DND-41 (cell line): ENCODE results near the gene MAMLD1.

Experiments
- ATAC-seq: fragments of 200-7000 bp; cut with Tn5 transposase; 3 replicates; pipeline ENCODE4 v1.9.1; 2021; ENCODE audit warnings: low read depth; ENCODE audit not compliant: insufficient read depth
- DNase-seq: peaks from one replicate; pipeline ENCODE4 v3.0.0-alpha.2; 2020
- H2AFZ ChIP-seq: 2 replicates; pipeline ENCODE4 v1.6.0; 2012; ENCODE audit warnings: low read depth, low read length
- H3K27ac ChIP-seq: 2 replicates; pipeline ENCODE4 v1.5.1; 2012; ENCODE audit warnings: low read length, inconsistent platforms
- H3K27me3 ChIP-seq: fragments of 200-600 bp; sonication (generic); 2 replicates; pipeline ENCODE4 v1.6.0; 2012; ENCODE audit warnings: low read length, mild to moderate bottlenecking, inconsistent platforms; ENCODE audit not compliant: insufficient read depth, poor library complexity
- H3K36me3 ChIP-seq: 2 replicates; pipeline ENCODE4 v1.5.1; 2012; ENCODE audit warnings: low read length, inconsistent platforms; ENCODE audit not compliant: insufficient read depth
- H3K4me1 ChIP-seq: 2 replicates; pipeline ENCODE4 v1.5.1; 2012; ENCODE audit warnings: mild to moderate bottlenecking, low read length; ENCODE audit not compliant: insufficient read depth
- H3K4me2 ChIP-seq: 2 replicates; pipeline ENCODE4 v1.6.0; 2012; ENCODE audit warnings: mild to moderate bottlenecking, moderate library complexity, low read length, inconsistent platforms; ENCODE audit not compliant: insufficient read depth
- H3K4me3 ChIP-seq, 2 experiments: fragments of 200-600 bp in 1 of 2; shearing (Covaris generic) in 1 of 2; 2 replicates each; pipeline ENCODE4 v1.5.1; 2012 to 2016; ENCODE audit warnings: inconsistent platforms in 2 of 2, low read length in 2 of 2, mild to moderate bottlenecking in 2 of 2, low read depth in 1 of 2, moderate library complexity in 1 of 2
- H3K79me2 ChIP-seq: 2 replicates; pipeline ENCODE4 v1.6.0; 2012; ENCODE audit warnings: low read length, inconsistent platforms; ENCODE audit not compliant: insufficient read depth
- H3K9ac ChIP-seq: 2 replicates; pipeline ENCODE4 v1.6.0; 2012; ENCODE audit warnings: low read depth, mild to moderate bottlenecking, inconsistent platforms, low read length, moderate library complexity
- H3K9me3 ChIP-seq: 2 replicates; pipeline ENCODE4 v1.5.1; 2012; ENCODE audit warnings: low read length, moderate library complexity, mild to moderate bottlenecking, inconsistent platforms; ENCODE audit not compliant: insufficient read depth, severe bottlenecking
- H4K20me1 ChIP-seq: 2 replicates; pipeline ENCODE4 v1.6.0; 2012; ENCODE audit warnings: low read length; ENCODE audit not compliant: insufficient read depth
- EZH2 ChIP-seq: IDR thresholded peaks from 3 replicates; pipeline ENCODE4 v1.6.1; 2012; ENCODE audit warnings: borderline replicate concordance, low read depth, mild to moderate bottlenecking, moderate library complexity, low read length, inconsistent platforms; ENCODE audit not compliant: severe bottlenecking
- TF ChIP-seq, protein P1 (sequence below): IDR thresholded peaks from 2 replicates; pipeline ENCODE4 v1.5.1; 2012; ENCODE audit warnings: borderline replicate concordance, low read length, moderate library complexity, mild to moderate bottlenecking; ENCODE audit not compliant: poor library complexity, severe bottlenecking; ENCODE audit errors: extremely low read depth

The MAMLD1 gene

DNA sequence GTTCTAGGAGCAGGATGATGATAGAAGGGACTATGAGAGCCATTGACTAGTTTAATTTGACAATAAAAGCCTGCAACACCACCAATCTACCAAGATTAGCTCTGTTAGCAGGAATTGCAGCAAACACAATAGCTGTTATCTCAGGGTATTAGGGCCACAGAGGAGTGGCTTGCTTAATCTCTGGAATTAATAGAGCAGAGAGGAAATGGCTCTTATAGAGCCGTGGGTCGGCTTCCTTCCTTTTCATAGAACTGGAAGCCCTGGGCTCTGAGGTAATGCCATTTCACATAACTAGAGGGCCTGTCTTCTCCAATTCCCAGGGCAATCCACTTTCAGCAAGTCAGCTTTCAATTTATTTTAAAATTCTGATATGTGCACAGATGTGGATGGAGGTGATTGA, 83.0 kb downstream of the MAMLD1 start:
- H3K27me3 ChIP-seq = no peaks in the 10 kb centered on the region
- no peaks in the 10 kb centered on the region for H3K9me3 ChIP-seq
- ATAC-seq = no peak
- H3K4me2 ChIP-seq = no peak overlapping the region
- no peak overlapping the region for H3K27ac ChIP-seq
- no peak overlapping the region for H3K4me3 ChIP-seq
- no peak for DNase-seq
- no peaks in the 10 kb centered on the region for H3K36me3 ChIP-seq
- no peak overlapping the region for H3K9ac ChIP-seq
- no peaks in the 10 kb centered on the region for H3K79me2 ChIP-seq
- TF ChIP-seq, protein P1, sequence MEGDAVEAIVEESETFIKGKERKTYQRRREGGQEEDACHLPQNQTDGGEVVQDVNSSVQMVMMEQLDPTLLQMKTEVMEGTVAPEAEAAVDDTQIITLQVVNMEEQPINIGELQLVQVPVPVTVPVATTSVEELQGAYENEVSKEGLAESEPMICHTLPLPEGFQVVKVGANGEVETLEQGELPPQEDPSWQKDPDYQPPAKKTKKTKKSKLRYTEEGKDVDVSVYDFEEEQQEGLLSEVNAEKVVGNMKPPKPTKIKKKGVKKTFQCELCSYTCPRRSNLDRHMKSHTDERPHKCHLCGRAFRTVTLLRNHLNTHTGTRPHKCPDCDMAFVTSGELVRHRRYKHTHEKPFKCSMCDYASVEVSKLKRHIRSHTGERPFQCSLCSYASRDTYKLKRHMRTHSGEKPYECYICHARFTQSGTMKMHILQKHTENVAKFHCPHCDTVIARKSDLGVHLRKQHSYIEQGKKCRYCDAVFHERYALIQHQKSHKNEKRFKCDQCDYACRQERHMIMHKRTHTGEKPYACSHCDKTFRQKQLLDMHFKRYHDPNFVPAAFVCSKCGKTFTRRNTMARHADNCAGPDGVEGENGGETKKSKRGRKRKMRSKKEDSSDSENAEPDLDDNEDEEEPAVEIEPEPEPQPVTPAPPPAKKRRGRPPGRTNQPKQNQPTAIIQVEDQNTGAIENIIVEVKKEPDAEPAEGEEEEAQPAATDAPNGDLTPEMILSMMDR = no peak
- no peak for TF ChIP-seq EZH2
- no peaks in the 10 kb centered on the region; the same call in 1 of the 2 replicates for H4K20me1 ChIP-seq
- H3K4me1 ChIP-seq = peaks cover 12% of the 10 kb centered on the region
- H2AFZ ChIP-seq = no peak overlapping the region

DNA sequence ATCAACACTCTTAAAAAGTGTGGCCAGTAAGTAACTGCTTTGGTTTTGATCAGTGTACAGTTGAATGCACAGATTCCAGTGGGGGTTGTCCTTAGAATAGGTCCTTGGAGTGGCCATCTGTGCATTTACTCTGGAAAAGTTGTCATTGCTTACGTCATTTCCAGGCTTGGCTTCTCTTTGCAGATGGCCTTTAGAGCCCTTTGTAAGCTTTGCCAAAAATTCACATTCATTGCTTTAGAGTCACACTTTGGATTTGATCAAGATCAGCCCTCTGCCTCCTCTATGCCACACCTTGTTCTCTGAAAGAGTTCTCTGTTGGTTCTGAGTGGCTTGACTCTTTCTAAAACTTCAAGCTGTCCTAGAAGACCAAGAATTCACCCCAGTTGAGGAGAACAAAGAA, 83.9 kb downstream of the MAMLD1 start:
- TF ChIP-seq, protein P1 = no peak
- TF ChIP-seq EZH2 = no peak
- Histone ChIP-seq H4K20me1 (no peaks in the 10 kb centered on the region; the same call in 1 of the 2 replicates), H3K27me3 (no peaks in the 10 kb centered on the region), H3K9ac (no peak overlapping the region), H3K9me3 (no peaks in the 10 kb centered on the region), H3K4me3 (no peak overlapping the region), H3K4me1 (peaks cover 18% of the 10 kb centered on the region), H3K27ac (no peak overlapping the region), H3K4me2 (no peak overlapping the region), H3K36me3 (no peaks in the 10 kb centered on the region), H3K79me2 (no peaks in the 10 kb centered on the region), H2AFZ (no peak overlapping the region)
- no peak for DNase-seq
- ATAC-seq = no peak

DNA sequence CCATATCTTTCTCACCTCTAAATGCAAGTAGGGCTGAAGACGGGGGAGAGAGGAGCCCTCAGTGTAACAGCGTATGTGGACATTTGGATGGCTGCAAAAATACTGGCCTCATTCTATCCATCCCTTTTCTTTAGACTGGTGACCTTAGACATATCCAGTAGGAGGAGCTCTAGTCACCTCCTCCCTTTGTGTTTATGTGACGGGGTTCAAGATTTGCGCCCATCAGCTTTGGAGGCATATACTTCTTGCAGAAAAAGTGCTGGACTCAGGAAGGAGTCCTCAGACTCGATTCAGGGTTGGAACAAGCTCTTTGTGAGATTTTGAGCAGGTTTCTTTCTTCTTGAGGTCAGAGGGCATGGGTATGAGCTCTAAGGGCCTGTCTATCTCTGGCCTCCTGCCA, 86.2 kb downstream of the MAMLD1 start:
- H3K4me1 ChIP-seq = peaks cover 18% of the 10 kb centered on the region
- no peaks in the 10 kb centered on the region for H3K9me3 ChIP-seq
- no peak overlapping the region for H2AFZ ChIP-seq
- H3K36me3 ChIP-seq = no peaks in the 10 kb centered on the region
- H4K20me1 ChIP-seq = no peaks in the 10 kb centered on the region; the same call in 1 of the 2 replicates
- DNase-seq (no peak), ATAC-seq (no peak)
- H3K4me2 ChIP-seq = no peak overlapping the region
- H3K79me2 ChIP-seq = no peaks in the 10 kb centered on the region
- H3K27me3 ChIP-seq = no peaks in the 10 kb centered on the region
- TF ChIP-seq EZH2 = no peak
- TF ChIP-seq, protein P1 = peak; percentile 43
- no peak overlapping the region for H3K4me3 ChIP-seq
- no peak overlapping the region for H3K27ac ChIP-seq
- no peak overlapping the region for H3K9ac ChIP-seq

DNA sequence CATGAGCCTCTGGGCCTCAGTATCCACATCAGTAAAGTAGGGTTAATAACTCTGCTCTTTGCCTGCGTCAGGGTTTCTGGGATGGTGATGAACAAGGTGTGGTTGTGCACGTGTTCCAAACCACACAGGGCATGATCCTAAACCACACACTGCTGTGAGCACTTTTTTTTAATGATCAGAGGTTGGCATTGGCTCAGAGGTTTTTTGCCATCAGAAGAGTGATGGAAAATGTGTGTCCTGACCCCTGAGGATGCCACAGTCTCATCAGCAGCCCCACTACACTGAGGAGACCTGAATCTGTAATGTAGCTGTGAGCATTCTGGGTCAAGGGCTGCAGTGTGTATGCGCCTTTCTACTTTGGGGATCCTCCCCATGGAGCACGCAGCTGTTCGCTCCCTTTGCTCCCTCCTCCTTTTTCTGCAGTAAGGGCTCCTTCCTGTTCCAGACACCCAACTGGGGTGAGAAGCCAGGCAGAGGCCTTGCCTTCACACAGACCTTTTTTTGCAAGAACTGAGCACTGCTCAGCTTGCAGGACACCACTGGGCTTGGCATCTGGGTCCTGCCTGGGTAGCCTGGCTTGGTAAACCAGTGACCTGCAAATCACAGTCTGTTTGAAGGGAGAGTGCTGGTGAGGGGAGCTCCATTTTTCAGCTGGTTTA, 87.5 kb downstream of the MAMLD1 start:
- no peak overlapping the region for H2AFZ ChIP-seq

More for the DNA sequence above, 87.5 kb downstream of the MAMLD1 start:
- DNase-seq (peak; percentile 53), ATAC-seq (peak; percentile 89)
- Histone ChIP-seq H3K79me2 (no peaks in the 10 kb centered on the region), H3K9ac (no peak overlapping the region), H3K4me2 (no peak overlapping the region), H3K36me3 (no peaks in the 10 kb centered on the region), H3K4me3 (no peak overlapping the region), H3K9me3 (no peaks in the 10 kb centered on the region), H3K27me3 (no peaks in the 10 kb centered on the region), H3K27ac (no peak overlapping the region; the same call in 1 of the 2 replicates), H4K20me1 (no peaks in the 10 kb centered on the region; the same call in 1 of the 2 replicates), H3K4me1 (peaks cover 18% of the 10 kb centered on the region)
- TF ChIP-seq, protein P1 = no peak
